GM12892 (cell line): ENCODE measurements around the gene CD93.

Experiments
- DNase-seq: peaks from one replicate; pipeline ENCODE4 v3.0.0; 2011; ENCODE audit not compliant: insufficient read length
- FAIRE-seq: peaks from 2 replicates; lab custom pipeline; 2011; peaks lifted over from hg19 to GRCh38; lab: Jason Lieb, UNC
- POLR2A ChIP-seq: IDR thresholded peaks from 2 replicates; pipeline ENCODE4 v1.6.1; 2011; ENCODE audit warnings: low read depth, low read length, control low read depth
- POLR2AphosphoS5 ChIP-seq: IDR thresholded peaks from 2 replicates; pipeline ENCODE4 v1.6.1; 2011; ENCODE audit warnings: low read depth, low read length, control low read depth
- TAF1 ChIP-seq: IDR thresholded peaks from 2 replicates; pipeline ENCODE4 v1.6.1; 2011; ENCODE audit warnings: low read depth, mild to moderate bottlenecking, control low read depth, low read length, borderline replicate concordance

The CD93 gene

DNA sequence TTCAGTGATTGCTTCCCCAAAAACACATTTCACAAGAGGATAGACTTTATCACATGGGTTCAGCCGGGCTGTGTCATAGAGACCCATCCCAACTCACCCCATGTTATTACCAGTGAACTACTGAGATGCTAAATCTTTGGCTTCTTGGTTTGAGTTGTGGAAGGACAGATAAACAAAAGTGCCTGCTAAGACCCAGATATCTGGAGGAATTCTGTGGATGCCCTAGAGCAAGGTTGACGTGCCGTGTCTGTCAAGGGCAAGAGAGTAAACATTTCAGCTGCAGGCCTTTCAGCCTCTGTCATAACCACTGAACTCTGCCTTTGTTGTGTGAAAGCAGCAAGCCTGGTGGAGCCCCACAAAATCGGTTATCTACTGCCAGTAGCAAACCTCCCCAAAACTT, 25.5 kb downstream of the CD93 start:
- DNase-seq (no peak), FAIRE-seq (no peak)
- TF ChIP-seq POLR2AphosphoS5 (no peak), POLR2A (no peak), TAF1 (no peak)

DNA sequence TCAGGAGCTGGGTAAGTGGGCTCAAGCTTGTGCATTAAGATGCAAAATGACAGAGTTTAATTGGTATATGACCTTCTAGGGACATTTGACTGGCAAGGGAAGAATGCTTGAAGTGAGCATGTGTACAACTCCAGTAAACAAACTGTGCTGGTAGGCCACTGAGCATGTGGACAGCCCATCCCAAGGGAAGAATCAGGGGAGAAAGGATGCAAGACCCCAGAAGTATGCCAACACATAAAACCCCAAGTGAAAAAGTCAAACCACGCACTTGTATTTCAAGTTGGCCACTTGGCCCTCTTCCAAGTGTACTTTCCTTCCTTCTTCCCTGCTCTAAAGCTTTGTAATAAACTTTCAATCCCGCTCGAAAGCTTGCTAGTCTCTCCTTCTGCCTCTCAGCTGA, 26.3 kb downstream of the CD93 start:
- TF ChIP-seq POLR2AphosphoS5 (no peak), TAF1 (no peak), POLR2A (no peak)
- DNase-seq = no peak
- no peak for FAIRE-seq

DNA sequence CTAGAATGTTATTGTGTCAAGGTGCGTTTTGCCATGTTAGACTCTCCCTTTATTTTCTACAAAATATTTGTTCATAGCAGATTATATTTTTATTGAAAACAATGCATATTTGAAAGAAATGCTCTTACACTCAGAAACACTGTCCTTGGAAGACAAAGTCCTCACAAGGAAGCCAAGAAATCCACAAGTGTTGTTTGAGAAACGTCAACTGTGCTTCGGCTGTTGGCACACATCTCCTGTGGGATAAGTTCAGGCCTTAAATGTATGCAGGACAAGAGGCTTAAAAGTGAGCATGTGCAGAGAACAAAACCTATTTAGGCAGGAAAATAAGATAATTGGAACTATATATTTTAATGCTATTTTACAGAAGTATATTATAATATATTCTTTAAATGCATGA, 27.1 kb downstream of the CD93 start:
- DNase-seq = no peak
- FAIRE-seq = no peak
- TF ChIP-seq POLR2AphosphoS5 (no peak), POLR2A (no peak), TAF1 (no peak)

GRCh38 chr20:23058240-23058639, 27.9 kb downstream of the CD93 start:
- DNase-seq = no peak
- TF ChIP-seq POLR2A = no peak
- TF ChIP-seq TAF1 = no peak
- no peak for TF ChIP-seq POLR2AphosphoS5
- no peak for FAIRE-seq

DNA sequence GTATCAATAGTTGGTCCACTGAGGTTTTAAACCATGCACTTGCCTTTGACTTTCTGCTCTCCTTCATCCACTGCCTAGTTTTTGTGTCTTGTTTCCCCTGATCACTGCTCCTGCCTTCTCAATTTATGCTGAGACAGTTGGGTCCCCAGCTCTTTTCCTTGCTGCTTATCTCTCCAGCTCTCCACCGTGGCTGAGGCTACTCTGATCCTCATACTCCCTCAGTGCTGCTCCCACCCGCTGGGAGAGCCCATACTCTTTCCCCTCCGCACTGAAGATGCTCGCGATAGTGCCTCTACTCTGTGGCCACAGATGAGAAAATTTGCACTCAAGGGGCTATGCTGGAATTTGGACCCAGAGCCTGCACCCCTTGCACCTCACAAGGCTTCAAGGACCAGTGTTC, 33.2 kb downstream of the CD93 start:
- no peak for TF ChIP-seq POLR2AphosphoS5
- no peak for TF ChIP-seq POLR2A
- no peak for TF ChIP-seq TAF1
- no peak for FAIRE-seq

DNA sequence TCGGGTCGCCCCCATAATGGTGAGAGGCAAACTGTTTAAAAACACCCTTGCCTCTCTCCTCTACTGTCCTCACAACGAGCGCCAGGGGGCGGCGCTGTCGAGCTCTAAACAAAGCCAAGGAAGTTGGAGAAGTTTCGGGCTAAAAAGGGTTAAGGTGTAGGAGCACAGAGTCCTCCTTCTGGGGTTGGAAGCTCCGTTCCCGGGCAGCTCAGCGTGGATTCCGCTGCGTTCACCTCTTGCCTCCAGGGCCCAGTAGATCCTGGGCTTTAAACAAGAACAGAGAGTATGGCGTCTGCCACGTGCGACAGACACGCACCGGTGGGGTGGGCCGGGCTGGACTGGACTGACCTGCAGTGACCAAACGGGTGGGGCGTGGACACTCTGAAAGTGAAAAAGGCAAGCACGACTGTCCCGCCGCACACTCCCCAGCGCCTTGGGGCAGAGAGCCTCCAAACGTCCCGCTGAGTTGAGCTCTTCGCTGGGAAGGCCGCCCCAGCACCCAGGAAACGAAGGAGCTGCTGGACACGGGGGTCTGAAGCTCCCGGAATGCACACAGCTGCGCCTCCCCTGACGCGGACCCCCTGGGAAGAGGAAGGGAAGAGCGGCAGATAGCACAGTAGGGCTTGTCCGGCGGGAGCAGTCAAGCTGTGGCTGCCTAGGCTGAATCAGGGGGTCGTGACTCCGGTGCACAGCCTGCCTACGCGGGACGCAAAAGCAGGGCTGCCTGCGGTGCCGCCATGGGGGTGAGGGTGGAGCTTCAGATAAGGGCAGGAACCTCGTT, 35.1 kb downstream of the CD93 start:
- TF ChIP-seq POLR2AphosphoS5 (no peak), POLR2A (no peak), TAF1 (no peak)
- no peak for DNase-seq

More for the DNA sequence above, 33.2 kb downstream of the CD93 start:
- DNase-seq = no peak

GRCh38 chr20:23050076-23050838, 35.9 kb downstream of the CD93 start:
- FAIRE-seq (no peak), DNase-seq (no peak)
- TF ChIP-seq POLR2AphosphoS5 = no peak
- no peak for TF ChIP-seq TAF1
- TF ChIP-seq POLR2A = no peak

More for the DNA sequence above, 35.1 kb downstream of the CD93 start:
- FAIRE-seq = no peak

DNA sequence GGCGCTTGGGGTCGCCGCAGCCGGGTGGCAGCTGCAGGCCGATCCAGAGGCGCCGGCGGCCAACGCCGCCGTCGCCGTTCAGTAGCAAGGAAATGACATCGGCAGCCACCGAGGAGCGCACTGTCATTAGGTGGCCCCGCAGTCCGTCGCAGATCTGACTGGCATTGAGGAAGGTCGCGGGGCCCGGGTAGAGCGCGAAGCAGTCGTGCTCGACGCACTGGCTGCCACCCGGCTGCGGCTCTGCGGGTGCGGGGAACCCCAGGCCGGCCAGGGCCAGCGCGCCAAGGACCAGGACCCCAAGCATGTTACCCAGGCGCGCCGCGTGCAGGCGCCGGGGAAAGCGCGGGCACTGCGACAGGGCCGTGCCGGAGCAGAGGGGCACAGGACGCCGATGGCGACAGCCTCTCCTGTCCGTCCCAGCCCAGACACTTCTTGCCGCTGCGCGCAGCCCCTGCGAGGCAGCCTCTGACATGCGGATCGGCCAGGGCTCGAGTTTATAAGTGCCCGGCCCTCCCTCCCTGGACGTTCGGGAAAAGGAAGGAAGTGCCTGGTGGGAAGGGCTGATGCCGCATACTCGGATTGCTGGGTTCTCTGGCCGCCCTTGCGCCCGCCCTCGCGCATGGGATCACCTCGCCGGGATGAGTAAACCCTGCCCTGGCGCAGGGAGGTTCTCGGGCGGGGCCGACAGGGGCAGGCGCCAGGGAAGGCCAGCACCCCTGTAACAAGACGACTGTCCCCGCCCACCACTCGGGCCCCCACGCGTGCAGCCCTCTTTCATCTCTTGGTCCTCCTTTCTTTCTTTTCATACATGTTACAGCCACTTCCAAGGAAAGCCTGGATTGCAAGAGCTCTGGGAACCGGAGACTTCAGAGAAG, 36.7 kb downstream of the CD93 start, which contains the start of gene THBD:
Gene THBD, minus strand, starts transcription at position 472 of the 875 bp plus-strand sequence. Its CDS starts 168 bp downstream, at position 304.
- DNase-seq (no peak), FAIRE-seq (no peak)
- TF ChIP-seq POLR2AphosphoS5 (no peak), POLR2A (no peak), TAF1 (no peak)

- TF ChIP-seq POLR2AphosphoS5 (no peak), POLR2A (no peak), TAF1 (no peak)
- FAIRE-seq = no peak
- DNase-seq = no peak
Measured at GRCh38 chr20:23048283-23049200, 37.6 kb downstream of the CD93 start.

- FAIRE-seq (no peak), DNase-seq (no peak)
- TF ChIP-seq TAF1 = no peak
Measured at GRCh38 chr20:23047738-23048214, 38.3 kb downstream of the CD93 start.

DNA sequence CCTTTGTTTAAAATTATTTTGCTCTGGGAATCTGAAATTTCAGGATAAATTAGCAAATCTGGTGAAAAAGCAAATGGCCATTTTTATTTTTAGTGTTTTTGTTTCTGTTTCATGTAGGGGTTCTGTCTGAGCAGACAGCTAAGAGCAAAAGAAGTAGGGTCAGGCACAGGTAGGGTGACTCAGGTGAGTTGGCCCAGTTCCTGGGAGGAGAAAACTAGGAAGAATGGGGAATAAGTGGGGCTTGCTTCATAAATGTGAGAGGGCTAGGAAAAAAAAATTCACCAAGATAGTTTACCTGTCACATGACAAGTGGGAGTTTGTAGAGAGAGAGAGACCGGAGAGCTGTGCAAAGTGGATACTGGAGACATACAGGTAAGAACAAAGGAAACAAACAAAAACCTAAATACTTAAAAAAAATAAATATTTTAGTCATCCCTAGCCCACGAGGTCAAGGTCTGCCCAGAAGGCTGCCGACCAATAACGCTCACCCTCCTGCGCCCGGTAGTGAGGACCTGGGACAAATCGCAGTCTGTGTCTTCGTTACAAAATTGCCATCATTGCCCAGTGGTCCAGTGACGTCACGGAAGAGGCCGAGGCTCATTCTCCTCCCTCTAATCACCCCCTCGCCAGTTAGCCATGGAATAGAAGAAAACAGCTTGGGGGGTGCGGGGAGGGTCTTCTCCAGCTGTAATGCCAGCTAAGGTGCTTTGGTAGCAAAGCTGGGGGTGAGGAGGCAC, 39.0 kb downstream of the CD93 start:
- TF ChIP-seq POLR2AphosphoS5 (no peak), POLR2A (no peak), TAF1 (no peak)
- FAIRE-seq = no peak
- no peak for DNase-seq
